HS-5 (cell line): ENCODE data around the gene USP25.
A peak's percentile ranks its signal among the peaks of the same experiment; 100 is the strongest.

Experiments
- DNase-seq: peaks from one replicate; pipeline ENCODE4 v3.0.0-alpha.2; 2012; ENCODE audit warnings: low read depth

The USP25 gene

GRCh38 chr21:15820327-15820726 is 90.5 kb downstream of the USP25 start:
- no peak for DNase-seq

- DNase-seq, result peak; percentile 14
Measured at GRCh38 chr21:15820852-15821379, 91.1 kb downstream of the USP25 start.

GRCh38 chr21:15823486-15824150 is 93.8 kb downstream of the USP25 start:
- DNase-seq, result no peak

- no peak for DNase-seq
Measured at GRCh38 chr21:15825700-15826099, 95.9 kb downstream of the USP25 start.

GRCh38 chr21:15826147-15826780 is 96.5 kb downstream of the USP25 start:
- DNase-seq, result no peak

- no peak for DNase-seq
Measured at GRCh38 chr21:15826908-15827601, 97.3 kb downstream of the USP25 start.

- DNase-seq, result no peak
Measured at GRCh38 chr21:15831497-15831896, 101.7 kb downstream of the USP25 start.

- DNase-seq, result no peak
Measured at GRCh38 chr21:15837645-15838044, 107.9 kb downstream of the USP25 start.

GRCh38 chr21:15839026-15839425 is 109.2 kb downstream of the USP25 start:
- no peak for DNase-seq

- DNase-seq, result no peak
Measured at GRCh38 chr21:15839601-15840000, 109.8 kb downstream of the USP25 start.

- no peak for DNase-seq
Measured at GRCh38 chr21:15840406-15840805, 110.6 kb downstream of the USP25 start.

GRCh38 chr21:15841856-15842564 is 112.2 kb downstream of the USP25 start:
- peak; percentile 65 for DNase-seq

GRCh38 chr21:15842565-15842880 is 112.7 kb downstream of the USP25 start:
- no peak for DNase-seq

- DNase-seq, result no peak
Measured at GRCh38 chr21:15843766-15844165, 114.0 kb downstream of the USP25 start.

- peak; percentile 45 for DNase-seq
Measured at GRCh38 chr21:15848634-15849560, 119.1 kb downstream of the USP25 start.

- no peak for DNase-seq
Measured at GRCh38 chr21:15849927-15850326, 120.1 kb downstream of the USP25 start.

- peak; percentile 32 for DNase-seq
Measured at GRCh38 chr21:15850645-15851044, 120.9 kb downstream of the USP25 start.

GRCh38 chr21:15852146-15852545 is 122.4 kb downstream of the USP25 start:
- no peak for DNase-seq

GRCh38 chr21:15853126-15853525 is 123.3 kb downstream of the USP25 start:
- DNase-seq, result no peak

- no peak for DNase-seq
Measured at GRCh38 chr21:15856813-15857212, 127.0 kb downstream of the USP25 start.

- DNase-seq, result no peak
Measured at GRCh38 chr21:15857740-15858139, 128.0 kb downstream of the USP25 start.
